Activated naive CD4-positive, alpha-beta T cell treated with anti-CD3 and anti-CD28 coated beads, Interleukin-2, amount 50 U/mL, for 16 hours (primary cell): ENCODE results near the gene AVPR1B.

Experiments used
- DNase-seq: peaks from one replicate; pipeline ENCODE4 v3.0.0-alpha.2; 2020

The AVPR1B gene

DNA sequence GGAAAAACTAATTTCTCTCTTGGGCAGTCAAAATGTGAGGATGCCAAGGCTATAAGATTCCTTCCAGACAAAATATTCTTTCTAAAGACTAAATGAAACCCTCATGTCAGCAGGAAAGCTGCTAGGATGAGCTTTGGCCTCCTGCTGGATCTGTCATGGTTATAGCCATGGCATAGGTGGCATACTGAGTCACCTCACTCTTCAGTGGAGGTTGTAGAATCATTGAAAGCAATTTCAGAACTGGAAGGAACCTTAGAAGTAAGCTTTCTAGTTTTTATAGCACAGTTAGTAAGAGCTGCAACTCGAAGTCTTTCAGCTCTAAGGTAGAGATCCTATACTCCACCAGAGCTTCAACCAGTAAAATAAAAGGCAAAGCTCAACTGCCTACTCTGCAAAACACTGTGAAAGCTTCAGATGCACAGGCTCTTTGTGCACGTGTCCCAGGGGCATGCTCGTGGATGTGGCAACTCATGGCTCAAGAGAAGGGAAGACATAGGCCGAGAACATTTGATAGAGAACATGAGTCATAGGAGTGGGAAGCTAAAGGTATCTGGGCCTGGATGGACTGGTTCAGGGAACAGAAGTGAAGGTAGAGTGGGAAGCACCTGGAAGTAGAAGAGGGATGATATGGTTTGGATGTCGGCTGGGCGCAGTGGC, 5.8 kb downstream of the AVPR1B start:
- DNase-seq = no peak

GRCh38 chr1:206110820-206111219, 6.4 kb downstream of the AVPR1B start:
- no peak for DNase-seq

DNA sequence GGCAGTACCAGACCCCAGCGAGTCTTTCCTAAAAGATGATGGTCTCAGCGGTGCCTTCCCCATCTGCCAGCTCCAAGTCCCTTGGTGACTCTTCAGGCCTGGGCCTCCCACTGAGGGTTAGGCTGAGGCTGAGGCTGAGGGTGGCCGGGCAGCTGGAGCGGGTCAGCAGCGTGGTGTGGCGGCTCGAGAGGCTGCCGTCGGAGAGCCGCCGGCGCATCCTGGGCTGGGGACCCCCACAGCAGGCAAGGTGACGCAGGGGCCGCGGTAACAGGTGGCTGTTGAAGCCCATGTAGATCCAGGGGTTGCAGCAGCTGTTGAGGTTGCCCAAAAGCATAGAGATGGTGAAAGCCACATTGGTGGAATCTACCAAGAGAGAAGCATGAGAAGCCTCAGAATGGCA, 7.0 kb downstream of the AVPR1B start:
- DNase-seq = no peak

DNA sequence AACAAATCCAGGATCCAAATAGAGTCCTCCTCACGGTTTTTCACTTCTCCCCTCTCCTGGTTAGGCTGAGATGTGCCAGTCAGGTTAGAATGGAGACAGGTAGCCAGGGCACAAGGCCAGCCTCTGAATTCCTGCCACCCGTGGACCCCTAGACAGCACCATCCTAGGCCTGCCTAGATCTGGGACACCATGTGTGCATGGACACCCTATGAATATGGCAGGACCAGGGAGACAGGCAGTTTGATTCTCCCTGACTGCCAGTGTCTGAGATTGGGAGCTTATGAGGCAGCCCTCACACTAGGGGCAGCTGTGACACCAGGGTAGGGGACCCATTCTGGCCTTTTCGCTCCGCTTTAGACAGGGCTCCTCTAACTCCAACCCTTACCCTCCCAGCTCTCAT, 7.5 kb downstream of the AVPR1B start:
- DNase-seq = no peak

DNA sequence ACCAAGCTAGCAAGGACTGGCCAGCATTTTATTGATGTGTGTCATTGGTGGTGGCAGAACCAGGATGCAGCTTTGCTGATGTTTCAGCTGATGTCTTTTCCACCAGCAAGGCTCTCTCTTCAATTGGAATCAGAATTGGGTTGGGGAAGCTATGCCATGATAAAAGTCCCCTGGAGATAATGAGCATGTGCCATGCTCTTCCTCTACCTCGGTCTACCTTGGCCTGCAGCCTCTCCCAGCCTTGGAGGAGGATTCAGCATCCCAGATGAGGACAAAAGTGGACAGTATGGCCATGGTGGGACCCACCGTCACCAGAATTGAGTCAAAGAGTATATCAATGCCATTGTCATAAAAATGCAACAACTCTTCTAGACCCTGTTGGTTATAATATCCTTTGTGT, 8.6 kb downstream of the AVPR1B start:
- DNase-seq = no peak

DNA sequence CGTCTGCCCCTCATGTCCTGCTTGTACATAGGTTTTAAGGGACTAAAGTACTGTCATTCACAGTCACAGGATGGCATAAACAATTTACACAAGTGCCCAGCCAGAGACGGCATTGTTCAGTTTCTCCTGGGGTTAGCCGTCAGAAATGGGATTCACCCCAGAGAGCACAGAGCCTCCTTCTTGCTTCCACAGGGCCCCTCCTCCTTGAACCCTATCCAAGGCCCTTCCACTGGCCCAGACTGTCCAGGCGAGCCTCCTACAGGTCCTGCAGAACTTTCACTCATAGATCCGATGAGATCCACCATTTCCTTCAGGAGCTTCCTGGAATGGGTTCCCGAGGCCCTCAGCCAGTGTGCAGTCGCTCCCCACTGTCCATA, 10.0 kb downstream of the AVPR1B start:
- DNase-seq = no peak

DNA sequence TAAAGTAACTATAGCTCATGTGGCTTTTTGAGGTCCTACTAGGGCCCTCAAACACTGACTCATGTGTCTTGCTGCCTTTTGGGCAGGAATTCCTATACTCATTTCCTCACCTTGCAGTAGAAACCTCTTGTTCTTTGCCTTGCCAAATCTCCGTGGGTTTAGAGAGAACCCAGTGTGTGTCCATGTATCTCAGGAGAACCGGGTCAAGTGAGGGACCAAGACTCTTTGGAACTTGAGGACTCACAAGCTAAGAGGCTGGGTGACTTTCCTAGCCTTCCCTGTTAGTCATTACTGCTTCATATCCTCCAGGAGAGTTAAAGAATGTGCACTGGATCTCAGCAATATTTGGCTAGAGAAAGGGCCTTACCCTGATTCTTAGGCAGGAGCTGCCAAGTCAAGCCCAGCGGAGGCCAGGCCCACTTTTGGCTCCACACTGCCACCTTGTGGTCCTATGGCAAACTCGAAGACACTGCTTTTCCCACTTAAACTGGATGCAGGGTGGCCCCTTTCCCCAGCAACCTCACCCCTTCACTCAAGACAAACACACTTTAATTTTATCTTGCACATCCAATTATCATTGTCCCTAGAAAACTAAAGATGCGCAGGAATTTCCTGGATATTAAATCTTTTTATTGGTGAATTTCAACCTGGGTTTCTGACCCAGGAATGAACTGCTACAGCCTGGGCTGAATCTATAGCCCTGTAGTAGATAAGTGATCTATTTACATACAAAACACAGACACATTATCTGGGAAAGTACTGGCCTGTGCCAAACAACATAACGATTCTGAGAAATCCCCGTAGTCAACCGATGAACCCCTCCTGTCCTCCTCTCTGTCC, 10.6 kb downstream of the AVPR1B start:
- DNase-seq = peak; percentile 76

DNA sequence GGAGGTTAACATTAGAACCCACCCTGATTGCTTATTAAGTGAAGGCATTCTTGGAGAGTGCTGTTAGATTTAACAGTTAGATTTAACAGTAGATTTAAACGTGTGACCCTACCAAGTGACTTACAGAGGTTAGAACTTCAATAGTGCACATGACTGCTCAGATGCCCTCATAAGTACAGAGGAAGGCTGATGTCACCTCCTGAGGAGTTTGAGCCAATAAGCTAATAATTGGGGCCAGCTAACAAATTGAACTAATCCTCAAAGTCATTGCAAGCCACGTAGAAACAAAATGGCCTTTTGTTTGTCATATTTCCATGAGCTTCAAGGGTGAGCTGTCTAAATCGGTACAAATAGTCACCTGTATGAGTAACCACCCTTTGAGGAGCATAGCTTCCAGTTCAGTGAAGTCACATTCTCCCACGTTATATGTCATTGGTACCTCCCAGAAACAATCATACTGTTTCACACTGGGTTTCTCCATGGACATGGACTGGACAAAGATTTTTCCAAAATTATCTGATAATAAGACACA, 11.7 kb downstream of the AVPR1B start:
- DNase-seq = no peak

DNA sequence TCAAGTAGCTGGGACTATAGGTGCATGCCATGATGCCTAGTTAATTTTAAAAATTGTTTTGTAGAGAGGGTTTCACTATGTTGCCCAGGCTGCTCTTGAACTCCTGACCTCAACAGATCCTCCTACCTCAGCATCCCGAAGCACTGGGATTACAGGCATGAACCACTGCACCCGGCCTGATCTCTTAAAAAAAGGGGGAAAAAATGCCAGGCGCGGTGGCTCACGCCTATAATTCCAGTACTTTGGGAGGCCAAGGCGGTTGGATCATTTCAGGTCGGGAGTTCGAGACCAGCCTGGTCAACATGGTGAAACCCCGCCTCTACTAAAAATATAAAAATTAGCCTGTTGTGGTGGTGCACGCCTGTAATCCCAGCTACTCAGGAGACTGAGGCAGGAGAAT, 13.2 kb downstream of the AVPR1B start:
- no peak for DNase-seq

DNA sequence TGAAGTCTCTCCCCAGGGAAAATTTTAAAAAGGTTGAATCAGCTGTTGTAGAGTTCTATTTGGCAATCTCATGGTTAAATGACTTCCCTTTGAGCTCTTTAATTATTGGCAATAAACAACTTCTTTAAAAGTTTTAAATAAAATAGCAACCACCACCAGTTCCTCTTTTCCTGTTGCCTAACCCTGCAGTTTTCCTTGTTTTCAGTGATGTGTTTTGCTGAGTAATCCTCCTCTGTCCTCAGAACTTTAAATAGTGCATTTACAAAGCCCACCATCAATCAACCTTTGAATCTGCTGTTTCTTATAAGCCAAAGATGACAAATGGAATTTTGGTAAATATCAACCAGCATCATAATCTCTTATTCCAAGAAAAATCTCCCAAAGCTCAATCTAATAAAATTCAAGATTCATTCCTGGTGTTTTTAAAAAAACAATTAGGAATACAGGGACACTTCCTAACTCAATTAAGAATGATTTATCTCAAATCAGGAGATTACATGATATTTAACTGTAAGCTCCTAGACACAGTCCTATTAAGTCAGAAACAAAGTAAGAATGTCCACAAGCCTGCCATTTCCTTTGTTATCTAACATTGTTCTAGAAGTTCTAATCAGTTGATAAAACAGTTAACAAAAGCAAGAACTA, 14.8 kb downstream of the AVPR1B start:
- DNase-seq = no peak

DNA sequence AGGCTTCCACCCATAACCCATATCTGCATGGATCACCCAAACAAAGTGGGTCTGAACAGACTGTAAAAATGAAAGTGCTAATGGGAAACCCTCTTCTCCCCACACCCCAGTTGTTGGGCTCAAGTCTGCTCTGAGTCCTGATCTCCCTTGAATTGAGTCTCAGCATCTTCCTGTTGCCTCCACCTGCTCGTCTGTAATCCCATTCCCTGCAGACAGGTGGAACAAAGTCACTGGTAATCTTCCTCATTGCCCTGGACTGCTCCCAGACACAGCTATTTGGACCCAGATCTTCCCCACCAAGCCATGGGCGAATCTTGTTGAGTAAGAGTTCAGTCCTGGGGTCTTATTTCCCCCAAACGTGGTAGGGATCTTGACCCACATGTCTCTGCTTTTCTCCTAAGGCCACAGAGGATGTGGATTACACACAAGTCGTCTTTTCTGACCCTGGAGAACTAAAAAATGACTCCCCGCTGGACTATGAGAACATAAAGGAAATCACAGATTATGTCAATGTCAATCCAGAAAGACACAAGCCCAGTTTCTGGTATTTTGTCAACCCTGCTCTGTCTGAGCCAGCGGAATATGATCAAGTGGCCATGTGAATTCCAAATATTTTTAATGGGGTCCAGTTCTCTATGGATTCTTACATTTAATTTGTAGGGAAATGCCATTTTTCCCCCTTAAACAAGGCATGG, 15.7 kb downstream of the AVPR1B start:
- no peak for DNase-seq

GRCh38 chr1:206100226-206100815, 16.9 kb downstream of the AVPR1B start:
- no peak for DNase-seq

DNA sequence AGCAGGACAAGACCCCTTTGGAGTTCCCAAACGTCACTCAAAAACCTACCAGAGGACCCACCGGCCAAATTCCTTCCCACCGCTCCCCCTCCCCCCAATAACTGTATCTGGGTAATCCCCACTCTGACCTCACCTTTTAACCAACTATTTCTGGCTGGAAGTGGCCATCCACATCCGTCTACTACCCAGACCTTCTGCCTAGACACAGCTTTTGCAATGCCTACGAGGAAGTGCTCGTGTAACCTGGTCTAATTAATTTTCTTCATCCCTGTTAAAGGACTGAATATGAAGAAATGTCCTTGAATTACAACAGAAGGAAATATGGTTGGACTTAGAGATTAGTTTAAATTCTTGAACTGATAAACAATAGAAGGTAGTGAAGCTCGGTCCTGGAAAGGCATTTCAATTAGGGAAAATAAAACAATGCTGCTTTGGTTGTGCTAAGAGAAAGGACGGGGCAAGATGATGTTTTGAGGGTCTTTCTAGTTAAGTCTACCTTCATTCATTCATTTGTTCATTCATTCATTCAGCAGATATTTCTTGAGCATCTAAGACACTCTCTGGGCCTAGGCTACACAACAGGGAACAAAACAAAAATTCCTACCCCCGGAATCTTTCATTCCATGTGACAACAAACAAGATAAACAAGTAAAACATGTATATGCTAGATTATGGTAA, 18.8 kb downstream of the AVPR1B start:
- no peak for DNase-seq

GRCh38 chr1:206097381-206097780, 19.8 kb downstream of the AVPR1B start:
- no peak for DNase-seq

- DNase-seq = no peak
These were observed 23.2 kb downstream of the AVPR1B start for GRCh38 chr1:206094024-206094423.

DNA sequence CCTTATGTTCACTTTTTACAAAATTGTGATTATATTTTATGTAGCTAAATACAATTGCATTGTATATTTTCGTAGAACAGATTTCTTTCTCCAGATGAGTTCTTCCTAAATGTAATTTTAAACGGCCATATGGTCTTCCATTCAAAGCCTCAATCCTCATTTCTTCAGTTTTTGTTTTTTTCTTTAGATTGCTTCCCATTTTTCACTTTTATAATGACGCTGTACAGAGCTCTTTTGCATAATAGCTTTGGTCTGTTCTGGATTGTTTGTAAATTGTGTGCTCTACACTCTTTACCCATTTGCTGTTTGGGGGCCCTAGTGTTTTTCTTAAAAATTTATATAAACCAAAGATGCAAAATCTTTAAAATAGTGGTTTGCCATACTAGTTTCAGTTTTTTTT, 27.8 kb downstream of the AVPR1B start:
- no peak for DNase-seq

GRCh38 chr1:206087091-206087490, 30.1 kb downstream of the AVPR1B start:
- DNase-seq = no peak

DNA sequence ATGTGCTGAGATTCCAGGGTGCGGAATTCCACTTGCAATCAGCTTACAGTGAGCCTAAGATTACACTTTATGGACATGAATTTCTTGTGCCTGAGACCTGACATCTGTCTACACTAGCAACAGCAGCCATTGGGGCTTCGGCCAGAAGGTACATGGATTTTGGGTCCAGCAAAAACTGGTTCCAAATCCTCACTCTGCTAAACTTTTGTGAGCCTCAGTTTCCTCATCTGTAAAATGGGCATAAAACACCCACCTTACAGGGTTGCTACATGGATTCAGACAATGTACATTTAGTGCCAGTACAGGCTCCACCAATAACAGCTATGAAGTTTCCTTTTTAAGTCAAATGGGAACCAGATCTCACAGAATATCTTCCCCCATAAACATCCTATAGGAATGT, 33.4 kb downstream of the AVPR1B start:
- DNase-seq = no peak

GRCh38 chr1:206082831-206083695, 34.1 kb downstream of the AVPR1B start:
- DNase-seq = no peak

DNA sequence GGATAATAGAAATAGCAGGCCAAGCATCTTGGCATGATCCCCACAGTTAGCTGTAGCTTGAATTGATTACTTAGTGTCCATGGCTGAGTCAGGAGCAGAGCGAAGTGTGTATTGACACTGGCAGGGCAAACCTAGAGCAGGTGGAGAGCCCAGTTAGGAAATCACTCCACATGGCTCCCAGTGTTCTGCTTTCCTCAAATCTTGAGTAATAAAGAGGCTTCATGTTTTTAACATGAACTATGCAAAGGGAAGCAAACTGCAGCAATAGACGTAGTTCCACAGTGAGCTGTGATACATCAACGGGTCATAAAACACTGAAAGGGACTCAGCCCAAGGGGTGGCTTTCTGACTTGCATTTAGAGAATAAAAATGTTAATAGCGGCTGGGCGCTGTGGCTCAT, 35.3 kb downstream of the AVPR1B start:
- DNase-seq = no peak
